Heart left ventricle (tissue), 13 donors: ENCODE results near the gene TEX36.

ENCODE experiments used
- POLR2A ChIP-seq, 2 donors: fragments of 450-650 bp; IDR thresholded peaks; one replicate each; pipeline ENCODE4 v1.6.1; 2017; ENCODE audit warnings: antibody characterized with exemption in 2 of 2, mild to moderate bottlenecking in 2 of 2, moderate library complexity in 2 of 2
- TF ChIP-seq, protein P1 (sequence below), 12 donors: fragments of 200-600 bp; sonication (generic) in 4 of 12; IDR thresholded peaks; one replicate each; pipeline versions ENCODE4 v1.5.0 to v1.8.0; 2018 to 2022; ENCODE audit warnings: antibody characterized with exemption in 12 of 12, mild to moderate bottlenecking in 5 of 12
- donor health status: ischemic (EF 13 %, LVEDD 7.1; RV severe dilation, severe dysfunction).
- donor health status: DM: no; HTN: yes; CAD: no.
- donor health status: DM: no; HTN: no; CAD: no.
- donor health status: ischemic (EF 25% LVEDD 6.9; RV normal size, moderate dysfunction).
- donor health status: ischemic (EF 25% LVEDD 5.7; RV mildly dilated, moderate dysfunction).
- donor health status: ischemic (EF 35%, LVEDD 5.7; RV mildly dilated, moderate dysfunction).
- donor health status: nonischemic (EF 11% LVEDD 7.7; RV severe dilation, severe dysfunction).
- donor health status: DM: yes; HTN: yes; CAD: no.
- donor health status: PGD.
- donor health status: ischemic (EF 29% LVEDD 5.4; RV normal size, mild dysfunction).
- donor health status: nonischemic (EF 23%, LVEDD 6.1; RV moderate dilation, normal function).

DNA sequence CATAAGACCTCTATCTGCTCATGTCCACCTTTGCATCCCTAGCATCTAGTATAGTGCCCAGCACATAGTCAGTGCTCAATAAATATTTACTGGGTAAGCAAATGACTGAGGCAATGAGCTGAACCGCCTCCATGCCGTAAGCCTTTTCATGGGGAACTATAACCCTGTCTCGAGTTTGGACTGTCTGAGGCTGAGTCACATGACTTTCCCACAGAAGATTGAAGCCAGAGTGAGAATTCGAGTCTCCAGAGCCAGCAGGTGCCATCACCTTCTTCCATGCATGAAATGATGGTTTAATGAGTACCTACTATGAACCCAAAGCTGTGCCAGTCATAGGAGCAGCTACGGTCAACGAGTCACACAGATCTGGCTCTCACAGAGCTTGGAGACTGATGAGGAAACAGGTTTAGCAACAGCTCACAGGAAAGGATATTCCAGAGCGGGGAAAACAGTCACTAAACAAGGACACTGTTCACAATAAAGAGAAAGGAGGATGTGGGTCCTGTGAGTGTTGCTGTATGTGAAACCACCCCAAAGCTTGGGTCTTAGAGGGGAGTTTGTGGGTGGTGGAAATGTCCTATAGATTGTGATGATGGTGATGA lies 75.2 kb downstream of the TEX36 start:
- no peak for TF ChIP-seq POLR2A (IDR thresholded peaks at IDR 0.05)
- TF ChIP-seq, protein P1, sequence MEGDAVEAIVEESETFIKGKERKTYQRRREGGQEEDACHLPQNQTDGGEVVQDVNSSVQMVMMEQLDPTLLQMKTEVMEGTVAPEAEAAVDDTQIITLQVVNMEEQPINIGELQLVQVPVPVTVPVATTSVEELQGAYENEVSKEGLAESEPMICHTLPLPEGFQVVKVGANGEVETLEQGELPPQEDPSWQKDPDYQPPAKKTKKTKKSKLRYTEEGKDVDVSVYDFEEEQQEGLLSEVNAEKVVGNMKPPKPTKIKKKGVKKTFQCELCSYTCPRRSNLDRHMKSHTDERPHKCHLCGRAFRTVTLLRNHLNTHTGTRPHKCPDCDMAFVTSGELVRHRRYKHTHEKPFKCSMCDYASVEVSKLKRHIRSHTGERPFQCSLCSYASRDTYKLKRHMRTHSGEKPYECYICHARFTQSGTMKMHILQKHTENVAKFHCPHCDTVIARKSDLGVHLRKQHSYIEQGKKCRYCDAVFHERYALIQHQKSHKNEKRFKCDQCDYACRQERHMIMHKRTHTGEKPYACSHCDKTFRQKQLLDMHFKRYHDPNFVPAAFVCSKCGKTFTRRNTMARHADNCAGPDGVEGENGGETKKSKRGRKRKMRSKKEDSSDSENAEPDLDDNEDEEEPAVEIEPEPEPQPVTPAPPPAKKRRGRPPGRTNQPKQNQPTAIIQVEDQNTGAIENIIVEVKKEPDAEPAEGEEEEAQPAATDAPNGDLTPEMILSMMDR (IDR thresholded peaks at IDR 0.05) = no peak
